Inflammatory macrophage (primary cell): ENCODE measurements around the gene LRRC18.

Source experiments
- DNase-seq, 2 donors: peaks; one replicate each; pipeline ENCODE4 v3.0.0-alpha.2; 2020 to 2022

Gene LRRC18

GRCh38 chr10:48945441-48946130, 5.9 kb upstream of the LRRC18 start:
- DNase-seq = no peak

DNA sequence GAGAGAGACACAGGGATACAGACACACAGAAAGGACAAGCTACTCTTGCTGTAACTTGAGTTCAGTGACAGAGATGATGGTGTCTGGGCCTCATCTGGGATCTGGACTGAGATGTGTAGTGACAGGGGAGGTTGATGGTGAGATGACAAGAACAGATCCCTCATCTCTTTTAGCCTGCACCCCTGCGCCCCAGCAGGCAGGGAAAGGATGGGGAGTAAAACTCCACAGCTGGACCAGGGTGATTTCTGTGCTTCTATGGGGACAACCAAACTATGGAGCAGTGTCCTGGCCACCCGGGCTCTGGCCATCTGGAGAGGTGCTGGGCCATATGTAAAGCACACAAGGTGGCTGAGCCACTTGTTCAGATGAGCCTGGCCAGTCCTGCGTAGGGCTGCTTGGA, 4.5 kb upstream of the LRRC18 start:
- no peak for DNase-seq

DNA sequence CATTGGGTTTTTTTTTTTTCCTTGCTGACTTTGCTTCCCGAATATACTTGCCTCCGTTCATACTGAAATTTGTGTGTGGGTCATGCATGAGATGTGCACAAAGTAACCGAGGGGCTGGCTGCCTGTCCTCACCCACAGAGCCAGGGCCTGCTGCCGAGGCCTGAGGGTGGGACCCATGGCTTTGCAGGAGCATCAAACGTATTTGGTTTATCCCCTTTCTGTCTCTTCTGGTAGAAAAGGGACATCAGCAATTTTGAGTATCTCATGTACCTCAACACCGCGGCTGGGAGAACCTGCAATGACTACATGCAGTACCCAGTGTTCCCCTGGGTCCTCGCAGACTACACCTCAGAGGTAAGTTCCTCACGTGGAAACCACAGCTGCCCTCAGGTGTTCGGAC, 3.5 kb upstream of the LRRC18 start:
- no peak for DNase-seq

DNA sequence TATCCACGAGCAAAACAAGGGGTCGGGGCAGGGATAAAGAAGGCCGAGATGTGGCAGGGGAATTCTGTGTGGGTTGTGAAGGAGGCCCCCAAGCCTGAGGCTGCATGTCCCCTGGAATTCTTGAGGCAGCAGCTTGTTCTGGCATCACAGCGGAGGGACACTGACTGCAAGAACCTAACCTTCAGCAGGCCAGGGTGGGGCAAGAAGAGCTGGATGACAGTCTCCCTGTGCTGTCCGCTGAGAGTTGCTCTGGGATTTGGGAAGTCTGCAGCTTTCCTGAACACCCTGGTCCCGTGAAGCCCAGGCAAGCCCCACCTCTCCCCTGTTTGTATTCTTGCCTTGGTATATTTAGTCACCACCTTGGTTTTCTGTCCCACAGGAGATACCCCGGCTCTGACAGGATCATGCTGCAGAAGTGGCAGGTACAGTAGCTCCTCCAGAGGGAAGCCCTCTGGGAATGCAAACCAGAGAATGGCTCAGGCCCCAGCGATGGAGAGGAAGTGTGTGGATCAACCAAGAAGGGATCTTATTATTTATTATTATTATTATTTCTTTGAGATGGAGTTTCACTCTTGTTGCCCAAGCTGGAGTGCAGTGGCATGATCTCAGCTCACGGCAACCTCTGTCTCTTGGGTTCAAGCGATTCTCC, 1.9 kb upstream of the LRRC18 start:
- no peak for DNase-seq

DNA sequence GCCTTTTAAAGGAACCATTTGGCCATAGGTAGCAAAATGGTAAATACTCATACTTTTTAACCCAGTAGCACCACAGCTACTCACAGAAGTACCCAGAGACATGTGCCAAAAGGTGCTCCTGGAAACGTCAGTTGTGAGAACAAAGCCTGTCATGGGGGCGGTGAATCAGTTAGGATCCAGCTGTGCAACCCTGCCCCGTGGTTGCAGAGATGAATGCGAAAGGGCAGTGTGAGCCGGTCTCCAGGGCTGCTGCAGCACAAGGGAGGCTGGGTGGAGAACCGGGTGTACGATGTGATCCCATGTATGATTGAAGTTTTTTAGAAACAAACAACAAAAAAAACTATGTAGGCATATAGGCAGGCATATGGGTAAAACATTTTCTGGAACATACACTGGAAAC, 1.3 kb upstream of the LRRC18 start:
- DNase-seq = no peak

- no peak for DNase-seq
Observed at GRCh38 chr10:48940372-48940771, 732 bp upstream of the LRRC18 start.

GRCh38 chr10:48938990-48939536, 577 bp downstream of the LRRC18 start:
- no peak for DNase-seq

- DNase-seq = no peak
Observed at GRCh38 chr10:48938281-48938680, 1.4 kb downstream of the LRRC18 start.

DNA sequence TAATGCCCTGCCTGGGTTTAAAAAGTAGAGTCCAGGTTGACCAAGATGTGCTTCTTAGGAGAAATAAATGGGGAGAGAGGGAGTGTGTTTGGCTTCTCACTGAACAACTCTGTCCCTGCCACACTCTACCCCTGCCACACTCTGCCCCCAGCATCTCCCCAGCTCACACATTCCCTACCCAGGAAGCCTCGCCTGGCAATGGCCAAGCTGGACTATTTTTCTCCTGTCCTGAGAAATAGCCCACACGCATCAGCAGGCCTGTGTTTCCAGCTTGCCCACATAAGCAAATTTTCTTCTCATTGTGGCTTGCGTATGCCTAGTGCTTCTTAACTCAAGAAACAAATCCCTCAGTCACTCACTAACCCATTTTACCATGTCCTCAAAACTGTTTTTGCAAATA, 1.8 kb downstream of the LRRC18 start:
- DNase-seq = no peak

GRCh38 chr10:48935577-48935976, 4.1 kb downstream of the LRRC18 start:
- no peak for DNase-seq

GRCh38 chr10:48934672-48935501, 4.8 kb downstream of the LRRC18 start:
- DNase-seq = no peak

GRCh38 chr10:48932831-48933664, 6.6 kb downstream of the LRRC18 start:
- no peak for DNase-seq

DNA sequence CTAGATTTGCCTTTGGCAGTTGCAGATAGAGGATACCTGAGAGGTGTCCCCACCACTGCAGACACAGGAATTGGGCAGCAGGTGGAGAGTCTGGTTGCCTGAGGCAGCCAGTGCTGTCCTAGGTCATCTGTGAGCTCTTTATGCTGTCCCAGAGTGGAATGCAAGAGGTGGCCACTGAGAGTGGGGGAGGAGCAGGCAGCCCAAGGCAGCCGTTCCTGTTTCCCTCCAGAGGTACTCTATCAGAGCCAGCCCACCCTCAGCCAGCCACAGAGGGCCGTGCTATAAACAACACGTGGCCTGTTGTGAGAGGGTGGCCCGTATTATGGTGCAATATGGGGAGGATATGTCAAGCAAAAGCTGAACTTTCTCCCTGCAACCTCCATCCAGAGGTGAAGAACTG, 8.5 kb downstream of the LRRC18 start:
- peak; percentile 31 to 52 for DNase-seq

- no peak for DNase-seq
Observed at GRCh38 chr10:48929413-48929990, 10.1 kb downstream of the LRRC18 start.

- DNase-seq = no peak
Observed at GRCh38 chr10:48926764-48927540, 12.7 kb downstream of the LRRC18 start.

DNA sequence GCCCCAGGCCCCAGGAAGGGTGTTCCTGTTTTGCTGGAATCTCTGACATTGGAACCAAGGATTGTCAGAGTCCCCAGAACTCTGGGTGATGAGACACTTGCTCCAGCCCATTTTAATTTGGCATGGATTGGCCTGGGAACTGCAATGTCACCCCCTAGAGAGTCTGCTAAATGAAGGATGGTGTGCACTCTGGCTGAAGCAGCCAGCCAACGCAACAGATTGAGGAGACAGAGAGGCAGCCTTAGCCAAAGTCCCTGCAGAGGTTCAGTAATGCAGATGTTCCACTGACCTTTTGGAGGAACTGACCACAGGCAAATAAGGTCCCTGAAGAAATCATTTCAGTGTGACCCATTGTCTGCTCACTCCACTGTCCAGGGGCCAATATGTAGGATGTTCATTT, 13.4 kb downstream of the LRRC18 start:
- DNase-seq = no peak

- no peak for DNase-seq
Observed at GRCh38 chr10:48924988-48925387, 14.7 kb downstream of the LRRC18 start.

DNA sequence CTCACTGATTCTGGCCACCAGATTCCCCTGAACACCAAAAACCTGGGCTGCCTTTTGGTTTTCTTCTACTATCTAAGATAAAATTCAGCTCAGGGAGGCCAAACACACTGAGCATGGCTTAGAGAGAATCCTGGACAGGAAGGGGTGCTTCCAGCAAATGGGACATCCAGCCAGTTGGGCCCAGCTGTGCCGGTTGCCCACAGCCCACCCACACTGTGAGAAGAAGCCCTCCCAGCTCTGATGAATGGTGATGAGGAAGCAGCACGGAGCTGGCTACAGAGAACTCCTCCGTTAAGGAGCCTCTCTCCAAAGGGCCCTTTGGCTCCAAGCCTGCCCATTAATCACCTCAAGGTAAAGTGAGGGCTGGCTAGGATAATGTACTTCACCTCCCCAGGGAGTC, 15.9 kb downstream of the LRRC18 start:
- no peak for DNase-seq

GRCh38 chr10:48913674-48914073, 26.0 kb downstream of the LRRC18 start:
- DNase-seq = no peak

DNA sequence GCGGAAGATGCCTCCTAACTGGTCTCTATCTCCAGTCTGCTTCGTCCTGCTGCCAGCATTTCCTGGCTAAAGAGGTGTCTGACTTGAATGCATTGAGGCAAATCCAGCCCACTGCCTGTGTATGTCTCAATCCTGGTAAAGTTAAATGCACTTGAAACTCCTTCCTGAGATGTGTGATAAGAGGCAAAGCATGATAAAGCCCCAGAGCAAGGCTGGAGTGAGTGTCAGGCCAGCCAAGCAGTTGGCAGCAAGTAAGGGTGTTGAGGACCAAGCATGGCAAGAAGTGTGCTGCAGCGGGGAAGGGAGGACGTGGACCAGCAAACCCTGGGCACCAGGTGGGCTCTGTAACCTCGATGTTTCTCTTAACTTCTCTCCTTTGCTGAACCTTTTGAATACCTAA, 29.1 kb downstream of the LRRC18 start:
- no peak for DNase-seq

DNA sequence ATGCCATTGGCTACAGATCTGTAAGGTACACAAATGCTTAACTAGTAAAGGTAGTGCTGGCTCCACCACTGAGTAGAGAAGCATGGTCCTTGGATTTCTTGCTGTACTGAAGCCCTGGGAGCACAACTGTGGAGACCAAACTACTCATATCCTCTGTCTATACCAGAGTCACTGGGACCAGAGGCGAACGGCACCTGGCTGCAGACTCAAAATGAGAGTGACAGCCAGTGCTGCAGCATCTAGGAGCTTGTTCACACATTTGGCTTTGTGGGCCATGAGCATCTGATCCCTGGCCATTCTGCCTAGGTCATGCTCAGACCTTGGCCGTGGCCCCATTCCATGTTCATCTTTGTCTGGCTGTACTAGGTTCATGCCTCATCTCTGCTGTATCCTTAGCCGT, 31.9 kb downstream of the LRRC18 start:
- no peak for DNase-seq
